HG02970 (cell line): Measurements from ENCODE around the gene FBXO36.

Source experiments
- ATAC-seq: cut with Tn5 transposase; IDR thresholded peaks from one replicate; pipeline ENCODE4 v1.9.1; 2021; ENCODE audit warnings: mild to moderate bottlenecking, moderate library complexity, moderate number of reproducible peaks; ENCODE audit not compliant: unreplicated experiment, low FRiP score

Gene FBXO36

DNA sequence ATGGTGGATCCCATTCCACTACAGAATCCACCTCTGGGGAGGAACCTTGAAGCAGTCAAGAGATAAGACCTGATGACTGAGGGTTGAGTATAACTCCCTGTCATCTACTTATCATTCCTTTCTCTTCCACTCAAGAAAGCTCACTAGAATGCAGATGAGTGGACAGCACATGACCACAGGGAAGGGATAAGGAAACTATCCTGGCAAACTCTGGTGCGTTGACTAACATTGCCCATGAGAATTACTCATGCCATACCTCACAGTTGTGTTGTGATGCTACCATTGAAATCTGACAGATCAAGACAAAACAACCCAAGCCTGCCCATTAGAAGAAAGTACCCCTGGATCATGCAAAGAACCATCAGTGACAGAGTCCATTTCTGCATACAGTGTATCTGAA lies 119.9 kb downstream of the FBXO36 start:
- ATAC-seq: no peak

DNA sequence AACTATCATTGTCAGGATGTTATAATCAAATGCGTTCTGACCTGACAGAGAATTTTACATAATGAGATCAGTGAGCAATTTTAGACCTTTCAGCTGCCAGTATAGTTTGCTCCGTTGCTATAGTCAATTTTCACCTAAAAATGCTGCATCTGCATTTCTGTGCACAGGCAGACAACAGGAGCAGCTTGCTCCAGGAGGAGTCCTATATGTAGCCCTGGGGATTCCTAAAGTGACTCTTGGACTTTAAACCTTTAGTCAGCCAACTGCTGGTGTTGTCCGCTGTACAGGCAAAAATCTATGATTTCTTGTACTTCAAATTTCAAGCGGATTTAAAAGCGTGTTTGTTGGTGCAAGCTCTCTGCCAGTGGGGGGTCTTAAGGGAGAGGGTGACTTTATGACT lies 120.7 kb downstream of the FBXO36 start:
- no peak for ATAC-seq

DNA sequence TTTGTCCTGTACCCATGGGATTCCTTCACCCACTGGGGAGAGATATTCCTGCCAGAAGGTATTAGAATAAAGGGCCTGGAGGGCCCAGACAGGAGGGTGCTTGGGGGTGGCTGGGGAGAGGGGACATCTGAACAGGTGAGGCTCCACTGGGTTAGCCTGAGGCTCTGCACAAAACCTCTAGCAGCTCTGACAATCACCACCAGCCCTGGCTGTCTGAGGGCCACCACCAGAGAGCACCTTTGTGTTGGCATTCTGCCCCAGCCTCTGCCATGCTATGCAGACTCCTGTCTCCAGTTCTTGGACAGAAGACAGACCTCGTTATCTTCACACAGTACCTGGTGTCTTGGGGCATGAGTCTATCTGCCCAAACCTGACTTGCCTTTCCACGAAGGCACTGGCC lies 121.2 kb downstream of the FBXO36 start:
- ATAC-seq: no peak

DNA sequence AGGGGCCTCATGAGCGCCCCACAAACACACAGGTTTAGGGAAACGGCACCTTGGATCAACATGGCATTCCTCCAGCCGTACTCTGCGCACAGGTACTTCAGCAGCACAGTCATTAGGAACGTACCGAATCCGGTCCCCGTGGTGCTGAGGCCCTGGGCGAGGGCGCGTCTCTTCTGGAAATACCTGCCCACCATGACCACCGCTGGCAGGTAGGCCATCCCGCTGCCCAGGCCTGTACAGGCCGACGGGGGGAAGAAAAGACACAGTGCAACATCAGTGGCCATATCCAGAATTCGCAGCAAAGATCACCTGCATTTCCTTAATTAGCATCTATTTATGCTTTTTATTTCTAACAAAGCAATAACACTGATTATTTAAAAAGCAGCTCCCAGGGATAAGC lies 124.2 kb downstream of the FBXO36 start:
- ATAC-seq: no peak

DNA sequence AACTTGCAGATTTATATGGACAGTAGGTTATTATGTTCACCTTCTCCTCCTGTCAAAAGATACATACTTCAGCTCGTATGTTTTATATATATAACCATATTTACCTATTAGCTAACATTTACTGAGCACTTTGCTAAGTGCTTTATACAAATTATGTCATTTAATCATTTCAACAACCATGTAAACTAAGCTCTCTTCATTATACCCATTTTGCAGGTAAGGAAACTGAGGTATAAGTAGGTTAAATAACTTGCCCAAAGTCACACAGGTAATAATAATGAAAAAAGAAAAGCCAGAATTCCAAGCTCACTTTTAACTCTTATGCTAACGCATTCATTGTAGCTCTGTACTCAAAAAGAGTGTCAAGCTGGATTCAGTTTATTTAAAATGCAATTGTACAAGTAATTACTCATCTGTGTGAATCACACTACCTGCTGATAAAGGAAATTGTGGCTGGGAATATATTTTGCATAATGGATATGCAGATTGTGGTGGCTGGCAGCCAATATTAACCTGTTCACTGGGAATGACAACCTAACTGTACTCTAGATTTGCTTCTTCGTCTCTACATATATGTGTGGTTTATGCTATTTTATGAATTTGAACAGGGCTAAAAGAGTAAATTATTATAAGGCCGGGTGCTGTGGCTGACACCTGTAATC lies 125.8 kb downstream of the FBXO36 start:
- ATAC-seq: no peak

DNA sequence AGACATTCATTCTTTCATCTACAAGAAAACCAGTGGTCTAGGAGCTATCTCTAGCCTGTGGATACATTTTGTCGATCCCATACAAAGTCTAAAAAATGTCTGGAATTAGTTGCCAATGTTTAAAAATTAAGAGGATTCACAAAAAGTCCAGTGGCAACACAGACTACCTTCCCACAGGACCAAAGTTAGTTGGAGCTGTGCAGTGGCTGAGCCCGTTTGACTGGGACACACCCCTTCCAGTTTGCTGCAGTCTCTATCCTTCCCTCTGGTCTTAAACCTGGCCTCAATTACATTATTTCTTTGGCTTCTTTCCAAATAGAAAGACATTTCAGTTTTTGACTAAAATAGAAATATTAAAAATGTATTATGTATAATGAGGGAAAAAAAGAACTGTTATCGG lies 127.8 kb downstream of the FBXO36 start:
- ATAC-seq: no peak

DNA sequence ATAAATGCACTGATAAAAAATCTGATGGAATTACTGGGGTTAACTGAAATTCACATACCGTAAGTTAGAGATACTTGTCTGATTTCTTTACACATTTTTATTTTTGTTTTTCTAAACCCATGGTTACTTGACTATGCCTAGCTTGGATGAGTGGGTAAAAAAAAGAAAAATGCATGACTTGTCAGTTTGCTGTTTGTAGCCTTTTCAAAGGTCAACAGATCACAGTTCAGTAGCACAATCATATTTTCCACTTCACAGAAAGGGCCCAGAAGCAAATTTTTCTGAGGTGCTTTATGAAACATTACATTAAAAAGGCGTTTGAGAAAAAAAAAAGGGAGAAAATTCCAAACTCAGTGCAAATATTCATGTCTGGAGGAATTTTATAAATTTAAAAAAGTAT lies 130.0 kb downstream of the FBXO36 start:
- no peak for ATAC-seq

DNA sequence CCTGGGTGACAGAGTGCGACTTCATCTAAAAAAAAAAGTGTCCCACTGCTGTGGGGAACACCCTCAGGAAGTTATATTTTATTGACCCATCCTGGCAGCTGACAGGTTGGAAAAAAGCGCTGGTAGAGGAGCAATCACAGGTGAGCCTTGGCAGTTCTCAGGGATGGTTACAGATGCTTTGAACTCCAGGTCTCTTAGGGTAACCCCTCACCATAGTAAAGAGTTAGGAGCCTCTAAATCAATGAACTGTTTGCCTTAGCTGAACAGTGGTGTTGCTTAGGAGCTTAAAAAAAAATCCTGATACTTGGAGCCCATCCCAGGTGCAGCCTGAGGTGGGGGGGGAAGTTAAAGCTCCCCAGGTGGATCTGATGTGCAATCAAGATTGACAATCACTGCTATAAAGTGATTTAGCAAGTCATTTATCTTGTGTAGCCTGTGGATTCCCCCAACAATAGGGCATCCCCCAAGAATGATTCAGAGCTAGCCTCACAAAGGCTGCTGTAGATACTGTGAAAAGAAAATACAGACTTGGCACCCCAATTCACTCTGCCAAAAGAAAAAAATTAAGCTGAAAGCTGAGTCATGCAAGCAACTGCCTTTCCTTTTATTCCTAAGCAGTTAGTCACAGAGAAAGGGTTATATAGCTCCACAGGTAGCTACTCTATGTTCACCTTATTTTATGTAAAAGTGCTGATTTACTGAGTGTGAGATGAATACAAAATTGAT lies 131.6 kb downstream of the FBXO36 start:
- no peak for ATAC-seq

DNA sequence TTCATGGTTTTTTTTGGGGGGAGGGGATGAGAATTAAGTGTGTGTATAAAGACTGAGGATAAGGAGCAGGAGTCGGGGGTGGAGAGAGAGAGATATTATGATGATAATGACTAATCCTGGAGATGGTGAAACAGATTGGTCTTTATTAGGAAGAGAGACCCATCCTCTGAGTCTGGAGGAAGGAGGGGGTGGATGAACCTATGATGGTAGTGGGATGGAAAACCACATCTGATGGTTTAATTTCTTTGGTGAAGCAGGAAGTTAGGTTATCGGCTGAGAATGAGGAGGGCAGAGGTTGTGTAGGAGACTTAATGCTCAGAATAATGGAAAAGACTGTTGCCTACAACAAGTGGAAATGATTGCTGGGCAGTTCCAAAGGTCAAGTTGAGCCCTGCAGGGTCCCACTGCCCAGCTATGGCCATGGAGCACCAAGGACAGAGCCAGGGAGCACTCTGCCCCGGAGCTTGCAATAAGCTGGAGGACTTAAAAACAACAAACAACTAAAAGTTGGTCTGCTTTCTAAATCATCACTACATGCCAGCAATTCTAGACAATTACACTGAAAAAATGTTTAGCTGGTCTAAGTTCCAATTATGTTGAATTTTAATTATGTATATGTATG lies 138.5 kb downstream of the FBXO36 start:
- no peak for ATAC-seq
